Heart right ventricle (tissue), 16 donors: Measurements from ENCODE around the gene GPR142. TPM values are rescaled to one million over a fixed set of nuclear protein-coding genes. Genes with fewer than 3 reads are reported as not detected.
A peak's percentile ranks its signal among the peaks of the same experiment; 100 is the strongest.

Source experiments
- ATAC-seq, 8 donors: fragments of 200-7000 bp; cut with Tn5 transposase; one replicate each; pipeline ENCODE4 v1.9.1; 2020; ENCODE audit warnings: mild to moderate bottlenecking in 8 of 8, moderate library complexity in 8 of 8, moderate number of reproducible peaks in 1 of 8
- DNase-seq, 2 donors: peaks; one replicate each; pipeline ENCODE4 v3.0.0-alpha.2; 2020
- H3K27ac ChIP-seq, 10 donors: fragments of 200-600 bp; sonication (generic) in 2 of 10; one replicate each; pipeline versions ENCODE4 v1.5.0 to v1.8.0; 2020 to 2022; ENCODE audit warnings: mild to moderate bottlenecking in 3 of 10
- H3K27me3 ChIP-seq, 7 donors: fragments of 200-600 bp; one replicate each; pipeline ENCODE4 v1.8.0; 2021 to 2022; ENCODE audit warnings: mild to moderate bottlenecking in 2 of 7
- H3K36me3 ChIP-seq, 9 donors: fragments of 200-600 bp; sonication (generic) in 1 of 9; one replicate each; pipeline versions ENCODE4 v1.5.0 to v1.8.0; 2020 to 2022; ENCODE audit warnings: mild to moderate bottlenecking in 2 of 9
- H3K4me1 ChIP-seq, 9 donors: fragments of 200-600 bp; sonication (generic) in 1 of 9; one replicate each; pipeline versions ENCODE4 v1.5.0 to v1.8.0; 2020 to 2022; ENCODE audit warnings: mild to moderate bottlenecking in 4 of 9
- H3K4me3 ChIP-seq, 10 donors: fragments of 200-600 bp; sonication (generic) in 2 of 10; one replicate each; pipeline versions ENCODE4 v1.5.0 to v1.8.0; 2020 to 2022; ENCODE audit warnings: mild to moderate bottlenecking in 7 of 10, moderate library complexity in 2 of 10
- H3K9me3 ChIP-seq, 11 donors: fragments of 200-600 bp in 10 of 11; sonication (generic) in 2 of 11; one replicate each; pipeline versions ENCODE4 v1.5.0 to v1.8.0; 2013 to 2022; ENCODE audit warnings: mild to moderate bottlenecking in 2 of 11, control low read depth in 1 of 11, moderate library complexity in 1 of 11
- WGBS, 2 donors: extraction: QIAGEN DNeasy Blood & Tissue Kit; methylation state at CpG; one replicate each; pipeline ENCODE4 v1.1.7; 2013; ENCODE audit warnings: inconsistent platforms in 1 of 2; 5-methylcytosine and 5-hydroxymethylcytosine counted together
- intact Hi-C, 10 donors: fragments of 100-400 bp; cut with DNase I; formaldehyde crosslinking; loops; one replicate each; pipeline versions ENCODE4 v1.11.1 to v1.14.2; 2022
- polyA plus RNA-seq, 2 donors: library from polyadenylated mRNA; stranded (reverse); fragments of 200-250 nt; gene quantifications; one replicate each; pipeline ENCODE4 v1.2.3, GENCODE V29; 2013
- total RNA-seq, 10 donors: library from RNA; stranded (reverse); fragmentation: NEBNext Ultra II Directional in 3 of 10; extraction: Animal tissue kit (Norgen Biotek cat#: 25700) in 3 of 10; gene quantifications; one replicate each; pipeline versions ENCODE4 v1.2.1 to v1.2.4, GENCODE V29; 2021 to 2023
- TF ChIP-seq, protein P1 (sequence below), 9 donors: fragments of 200-600 bp; sonication (generic) in 2 of 9; IDR thresholded peaks; one replicate each; pipeline versions ENCODE4 v1.5.0 to v1.8.0; 2021 to 2022; ENCODE audit warnings: antibody characterized with exemption in 9 of 9, mild to moderate bottlenecking in 5 of 9, moderate library complexity in 1 of 9
- donor health status: Arrhythmogenic right ventricular cardiomyopathy.
- donor health status: ischemic (EF 13 %, LVEDD 7.1; RV severe dilation, severe dysfunction).
- donor health status: healthy with polysubstance abuse.
- donor health status: DM: no; HTN: yes; CAD: no.
- donor health status: DM: no; HTN: no; CAD: no.
- donor health status: ischemic (EF 25% LVEDD 6.9; RV normal size, moderate dysfunction).
- donor health status: ischemic (EF 25% LVEDD 5.7; RV mildly dilated, moderate dysfunction).
- donor health status: healthy.
- donor health status: DM: yes; HTN: yes; CAD: no.
- donor health status: Ischemic cardiomyopathy.
- donor health status: ischemic (EF 35%, LVEDD 5.7; RV mildly dilated, moderate dysfunction).
- donor health status: nonischemic (EF 11% LVEDD 7.7; RV severe dilation, severe dysfunction).
- donor health status: DM: yes; HTN: yes; CAD: no.
- donor health status: PGD.
- donor health status: ischemic (EF 29% LVEDD 5.4; RV normal size, mild dysfunction).
- donor health status: nonischemic (EF 23%, LVEDD 6.1; RV moderate dilation, normal function).

The GPR142 gene
- total and polyA plus RNA-seq, 12 donors, result 0.70 TPM; not detected in 11

DNA sequence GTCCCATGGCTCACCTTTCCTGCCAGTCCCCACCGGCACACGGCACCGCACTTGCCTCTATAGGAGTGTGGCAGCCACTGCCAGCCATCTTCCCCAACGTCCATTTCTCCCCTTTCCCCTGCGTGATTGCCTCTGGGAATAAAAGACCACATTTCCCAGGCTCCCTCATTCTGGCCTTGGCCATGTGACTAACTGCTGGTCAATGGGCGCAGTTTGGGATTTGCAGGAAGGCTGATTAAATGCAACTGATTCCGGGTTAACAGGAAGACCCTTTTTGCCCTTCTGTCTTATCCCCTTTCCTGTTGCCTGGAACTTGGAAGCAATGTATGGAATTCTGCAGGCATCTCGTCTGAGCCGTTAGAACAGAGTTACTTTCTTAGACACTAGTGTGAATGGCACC lies 8.6 kb upstream of the GPR142 start:
- 66 to 73% methylated on average over 9 of the region's 9 CpGs for WGBS, 2 donors
- H3K27ac ChIP-seq, result no peak overlapping the region
- H3K9me3 ChIP-seq, result no peaks in the 10 kb centered on the region
- DNase-seq (no peak), ATAC-seq (no peak)
- peaks cover 9 to 93% (median 88%) of the 10 kb centered on the region in 7 donors for H3K27me3 ChIP-seq
- H3K36me3 ChIP-seq, result no peaks in the 10 kb centered on the region
- TF ChIP-seq, protein P1, sequence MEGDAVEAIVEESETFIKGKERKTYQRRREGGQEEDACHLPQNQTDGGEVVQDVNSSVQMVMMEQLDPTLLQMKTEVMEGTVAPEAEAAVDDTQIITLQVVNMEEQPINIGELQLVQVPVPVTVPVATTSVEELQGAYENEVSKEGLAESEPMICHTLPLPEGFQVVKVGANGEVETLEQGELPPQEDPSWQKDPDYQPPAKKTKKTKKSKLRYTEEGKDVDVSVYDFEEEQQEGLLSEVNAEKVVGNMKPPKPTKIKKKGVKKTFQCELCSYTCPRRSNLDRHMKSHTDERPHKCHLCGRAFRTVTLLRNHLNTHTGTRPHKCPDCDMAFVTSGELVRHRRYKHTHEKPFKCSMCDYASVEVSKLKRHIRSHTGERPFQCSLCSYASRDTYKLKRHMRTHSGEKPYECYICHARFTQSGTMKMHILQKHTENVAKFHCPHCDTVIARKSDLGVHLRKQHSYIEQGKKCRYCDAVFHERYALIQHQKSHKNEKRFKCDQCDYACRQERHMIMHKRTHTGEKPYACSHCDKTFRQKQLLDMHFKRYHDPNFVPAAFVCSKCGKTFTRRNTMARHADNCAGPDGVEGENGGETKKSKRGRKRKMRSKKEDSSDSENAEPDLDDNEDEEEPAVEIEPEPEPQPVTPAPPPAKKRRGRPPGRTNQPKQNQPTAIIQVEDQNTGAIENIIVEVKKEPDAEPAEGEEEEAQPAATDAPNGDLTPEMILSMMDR (IDR thresholded peaks at IDR 0.05), result no peak
- intact Hi-C loops, result loop anchor here in 4 of 10 donors (5.0 to 10.0 kb wide), 3 partner anchors 56 to 146 kb away; partner anchors contain the start of gene TTYH2 (in 3 of the 4)
- peaks cover 0 to 18% (median 10%) of the 10 kb centered on the region in 9 donors for H3K4me1 ChIP-seq
- H3K4me3 ChIP-seq, result no peak overlapping the region

DNA sequence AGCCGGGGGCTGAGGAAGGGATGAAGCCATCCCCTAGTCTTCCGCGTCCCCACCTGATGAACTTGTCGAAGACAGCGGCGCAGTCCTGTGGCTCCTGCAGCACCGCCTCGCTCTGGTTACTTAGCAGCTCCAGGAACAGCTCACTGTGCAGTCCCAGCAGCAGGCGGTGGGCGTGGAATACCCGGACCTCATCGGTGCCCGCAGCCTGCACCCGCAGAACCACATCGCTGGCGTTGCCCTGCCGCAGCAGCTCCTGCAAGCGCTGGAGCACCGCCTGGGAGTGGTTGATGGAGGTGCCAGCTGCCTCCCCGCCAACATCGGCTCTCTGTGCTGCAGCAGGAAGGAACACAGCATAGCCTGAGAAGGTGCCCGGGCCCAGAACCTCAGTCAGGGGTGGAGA lies 7.4 kb upstream of the GPR142 start:
- Histone ChIP-seq H3K36me3 (no peaks in the 10 kb centered on the region), H3K4me3 (no peak overlapping the region), H3K9me3 (no peaks in the 10 kb centered on the region), H3K4me1 (peaks cover 0 to 18% (median 9%) of the 10 kb centered on the region in 9 donors), H3K27ac (no peak overlapping the region), H3K27me3 (peaks cover 9 to 81% (median 76%) of the 10 kb centered on the region in 7 donors)
- TF ChIP-seq, protein P1 (IDR thresholded peaks at IDR 0.05), result no peak
- DNase-seq, result no peak
- WGBS, 2 donors, result 93 to 94% methylated on average over 22 of the region's 22 CpGs
- no peak for ATAC-seq
- intact Hi-C loops, result loop anchor here (2.0 to 10.0 kb wide), 8 partner anchors 53 to 158 kb away; partner anchors contain the start of genes TTYH2 (in 7 of the 10) and RPL38 (in 1 of the 10)

DNA sequence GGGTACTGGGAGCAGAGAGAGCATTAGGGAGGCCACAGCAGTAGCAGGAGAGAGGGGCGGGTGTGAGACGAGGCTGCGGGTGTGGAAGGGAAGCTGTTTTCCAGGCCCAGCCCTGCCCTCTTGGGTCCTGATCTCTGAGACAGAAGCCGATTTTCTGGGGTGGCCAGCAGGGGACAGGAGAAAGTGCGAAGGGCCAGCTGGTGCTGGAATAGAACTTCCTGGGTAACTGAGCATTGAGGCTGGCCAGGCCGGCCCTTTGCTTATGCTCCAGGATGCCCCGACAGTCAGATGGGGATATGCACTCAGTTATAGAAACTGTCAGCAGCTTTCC lies 6.4 kb upstream of the GPR142 start:
- H3K27me3 ChIP-seq, result peaks cover 9 to 71% (median 67%) of the 10 kb centered on the region in 7 donors
- 42 to 47% methylated on average over 7 of the region's 7 CpGs for WGBS, 2 donors
- H3K4me1 ChIP-seq, result peaks cover 0 to 18% (median 9%) of the 10 kb centered on the region in 9 donors
- H3K36me3 ChIP-seq, result no peaks in the 10 kb centered on the region
- ATAC-seq (no peak), DNase-seq (no peak)
- intact Hi-C loops, result loop anchor here in 9 of 10 donors (1.0 to 5.0 kb wide), 8 partner anchors 54 to 159 kb away; partner anchors contain the start of genes TTYH2 (in 4 of the 9) and RPL38 (in 1 of the 9)
- TF ChIP-seq, protein P1 (IDR thresholded peaks at IDR 0.05), result no peak
- H3K4me3 ChIP-seq, result no peak overlapping the region
- no peaks in the 10 kb centered on the region for H3K9me3 ChIP-seq
- no peak overlapping the region for H3K27ac ChIP-seq

DNA sequence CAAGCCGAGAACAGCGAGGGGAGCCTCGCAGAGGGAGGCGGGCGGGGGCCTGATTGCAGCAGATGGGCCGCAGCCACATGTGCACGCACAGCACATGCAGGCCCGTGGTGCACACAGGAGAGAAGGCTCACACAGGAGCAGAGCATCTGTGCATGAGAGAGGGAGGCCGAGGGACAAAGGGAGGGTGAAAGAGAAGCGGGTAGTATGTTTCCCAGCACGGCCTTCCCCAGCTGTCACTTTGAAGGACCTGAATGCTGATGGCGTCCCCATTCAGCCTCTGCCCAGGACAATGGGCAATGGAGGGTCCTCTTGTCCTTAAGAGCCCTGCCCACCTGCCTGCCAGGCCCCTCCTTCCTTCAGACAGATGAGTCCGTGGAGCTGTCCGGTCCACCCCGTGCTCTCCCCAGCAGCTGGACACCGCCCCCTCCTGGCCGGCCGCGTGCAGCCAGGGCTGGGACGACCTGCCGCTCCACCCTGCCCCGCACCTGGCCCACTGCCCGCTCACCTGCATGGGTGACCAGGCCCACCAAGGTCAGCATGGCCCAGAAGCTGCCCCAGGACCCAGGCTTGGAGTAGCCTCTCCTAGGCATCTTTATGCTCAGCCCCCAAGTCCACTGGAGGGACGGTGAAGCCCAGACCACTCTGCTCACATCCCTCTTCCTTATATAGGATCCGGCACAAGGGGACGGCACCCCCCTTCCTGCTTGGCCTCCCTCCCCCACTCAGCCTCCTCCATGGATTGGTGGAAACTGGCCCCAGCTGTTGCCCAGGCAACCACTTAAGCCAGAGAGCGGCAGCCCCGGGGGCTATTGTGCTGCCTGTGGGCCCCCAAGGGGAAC lies 5.9 kb upstream of the GPR142 start, which contains the start of gene BTBD17:
TSS of gene BTBD17 (minus strand) at position 639 of the 839 bp plus-strand sequence. CDS start at position 590, 49 bp downstream.
- H3K9me3 ChIP-seq, result no peaks in the 10 kb centered on the region
- H3K4me3 ChIP-seq, result no peak within 1 kb of the TSS
- DNase-seq, result peak; percentile 46 to 70
- intact Hi-C loops, result loop anchor here in 9 of 10 donors (1.0 to 5.0 kb wide), 8 partner anchors 55 to 159 kb away; partner anchors contain the start of genes TTYH2 (in 4 of the 9) and RPL38 (in 1 of the 9)
- peaks cover 9 to 66% (median 61%) of the 10 kb centered on the region in 7 donors for H3K27me3 ChIP-seq
- peak; percentile 75 to 90 (median 82) for ATAC-seq
- TF ChIP-seq, protein P1 (IDR thresholded peaks at IDR 0.05), result peak; percentile 52 to 83 (median 79)
- H3K36me3 ChIP-seq, result no peaks in the 10 kb centered on the region
- WGBS, 2 donors, result 20 to 23% methylated on average over 28 of the region's 28 CpGs
- peaks cover 0 to 18% (median 9%) of the 10 kb centered on the region in 9 donors for H3K4me1 ChIP-seq
- H3K27ac ChIP-seq, result no peak within 1 kb of the TSS
